Measurements from ENCODE around the gene LONRF2.

LONRF2 gene

DNA sequence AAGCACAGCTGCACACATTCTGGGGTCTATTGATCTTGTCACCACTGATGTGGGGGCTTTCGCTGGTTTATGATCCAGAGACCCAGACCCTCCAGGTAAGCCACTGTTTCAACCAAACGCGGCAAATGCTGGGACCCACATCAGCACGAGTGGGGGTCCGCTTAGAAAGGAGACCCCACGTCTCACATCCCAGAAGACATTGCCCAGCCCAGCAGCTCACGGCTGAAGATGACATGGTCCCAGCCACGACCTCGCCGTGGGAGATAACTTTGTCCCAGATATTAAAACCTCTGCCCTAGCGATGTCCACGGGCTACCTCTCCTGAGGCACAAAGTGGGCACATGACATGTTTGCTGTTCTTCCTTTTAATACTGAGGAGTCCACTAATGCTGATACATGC lies 43.8 kb downstream of the LONRF2 start:
- H3K4me3 ChIP-seq (ENCODE audit: low read depth, low read length): no peak overlapping the region
- TF ChIP-seq, protein P1, sequence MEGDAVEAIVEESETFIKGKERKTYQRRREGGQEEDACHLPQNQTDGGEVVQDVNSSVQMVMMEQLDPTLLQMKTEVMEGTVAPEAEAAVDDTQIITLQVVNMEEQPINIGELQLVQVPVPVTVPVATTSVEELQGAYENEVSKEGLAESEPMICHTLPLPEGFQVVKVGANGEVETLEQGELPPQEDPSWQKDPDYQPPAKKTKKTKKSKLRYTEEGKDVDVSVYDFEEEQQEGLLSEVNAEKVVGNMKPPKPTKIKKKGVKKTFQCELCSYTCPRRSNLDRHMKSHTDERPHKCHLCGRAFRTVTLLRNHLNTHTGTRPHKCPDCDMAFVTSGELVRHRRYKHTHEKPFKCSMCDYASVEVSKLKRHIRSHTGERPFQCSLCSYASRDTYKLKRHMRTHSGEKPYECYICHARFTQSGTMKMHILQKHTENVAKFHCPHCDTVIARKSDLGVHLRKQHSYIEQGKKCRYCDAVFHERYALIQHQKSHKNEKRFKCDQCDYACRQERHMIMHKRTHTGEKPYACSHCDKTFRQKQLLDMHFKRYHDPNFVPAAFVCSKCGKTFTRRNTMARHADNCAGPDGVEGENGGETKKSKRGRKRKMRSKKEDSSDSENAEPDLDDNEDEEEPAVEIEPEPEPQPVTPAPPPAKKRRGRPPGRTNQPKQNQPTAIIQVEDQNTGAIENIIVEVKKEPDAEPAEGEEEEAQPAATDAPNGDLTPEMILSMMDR (IDR thresholded peaks at IDR 0.05): no peak
- H3K27ac ChIP-seq: no peak overlapping the region
- peaks cover 3% of the 10 kb centered on the region for H3K79me2 ChIP-seq
- H3K4me1 ChIP-seq: no peaks in the 10 kb centered on the region
- H3K4me2 ChIP-seq (ENCODE audit: low read length): no peak overlapping the region
- H3K36me3 ChIP-seq (ENCODE audit: control insufficient read depth, insufficient read depth, low read length): no peaks in the 10 kb centered on the region
- no peaks in the 10 kb centered on the region for H3K9me3 ChIP-seq (ENCODE audit: control insufficient read depth, low read length)
- no peak overlapping the region for H3K9ac ChIP-seq
- no peak overlapping the region for H2AFZ ChIP-seq
- no peaks in the 10 kb centered on the region for H3K27me3 ChIP-seq (ENCODE audit: control insufficient read depth, insufficient read depth, low read length)

DNA sequence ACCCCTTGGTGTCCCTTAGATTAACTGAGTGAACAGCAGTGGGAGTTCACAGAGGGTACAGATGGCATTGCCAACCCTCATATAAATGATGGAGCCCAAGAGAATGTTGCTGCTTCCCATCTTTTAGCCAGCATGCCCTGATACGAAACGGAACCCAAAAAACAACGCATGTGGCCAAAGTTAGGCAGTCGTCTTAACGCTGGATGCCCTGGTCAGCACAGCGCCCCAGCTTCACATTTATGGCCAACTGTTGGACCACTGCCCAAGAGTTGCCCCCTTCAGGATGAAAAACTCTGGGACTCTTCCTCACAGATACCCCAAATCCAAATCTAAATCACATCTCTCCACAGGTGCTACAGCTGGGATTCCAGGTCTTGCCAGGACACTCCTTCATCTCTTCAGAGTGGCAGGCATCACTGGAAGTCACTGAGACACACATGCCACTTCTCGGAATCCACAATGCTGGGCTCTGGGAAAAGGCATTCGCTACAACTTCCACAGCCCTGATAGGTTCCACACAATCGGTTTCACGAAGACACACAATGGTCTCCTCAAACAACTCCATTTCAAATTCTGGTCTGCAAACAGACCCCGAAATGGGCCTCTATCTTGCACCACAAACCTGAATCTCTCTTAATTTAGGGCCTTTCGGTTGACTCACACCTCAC lies 44.6 kb downstream of the LONRF2 start:
- Histone ChIP-seq H3K4me2 (ENCODE audit: low read length) (no peak overlapping the region), H3K9me3 (ENCODE audit: control insufficient read depth, low read length) (no peaks in the 10 kb centered on the region), H3K4me3 (ENCODE audit: low read depth, low read length) (no peak overlapping the region), H3K27ac (no peak overlapping the region), H3K9ac (no peak overlapping the region), H3K79me2 (peaks cover 3% of the 10 kb centered on the region), H3K27me3 (ENCODE audit: control insufficient read depth, insufficient read depth, low read length) (no peaks in the 10 kb centered on the region), H3K36me3 (ENCODE audit: control insufficient read depth, insufficient read depth, low read length) (no peaks in the 10 kb centered on the region), H3K4me1 (no peaks in the 10 kb centered on the region), H2AFZ (no peak overlapping the region)
- TF ChIP-seq, protein P1 (IDR thresholded peaks at IDR 0.05): no peak

DNA sequence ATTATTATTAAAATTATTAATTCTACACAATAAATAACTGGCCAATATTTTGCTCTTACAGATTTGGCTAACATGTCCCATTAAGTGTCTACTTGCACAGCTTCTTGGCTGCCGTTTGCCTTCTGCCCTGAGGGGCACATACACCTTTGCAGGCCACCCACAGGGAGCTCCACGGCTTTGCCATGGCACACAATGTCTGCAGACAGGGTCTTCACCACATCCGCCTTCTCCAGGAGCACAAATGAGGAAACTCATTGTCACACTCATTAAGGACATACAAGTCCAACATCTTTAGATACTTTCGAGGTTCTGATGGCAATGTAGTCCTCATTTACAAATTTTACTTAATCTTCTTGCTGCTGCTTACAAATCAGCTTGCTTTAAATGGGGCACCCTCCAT lies 45.6 kb downstream of the LONRF2 start:
- Histone ChIP-seq H3K27me3 (ENCODE audit: control insufficient read depth, insufficient read depth, low read length) (no peaks in the 10 kb centered on the region), H2AFZ (no peak overlapping the region), H3K9ac (no peak overlapping the region), H3K36me3 (ENCODE audit: control insufficient read depth, insufficient read depth, low read length) (no peaks in the 10 kb centered on the region), H3K9me3 (ENCODE audit: control insufficient read depth, low read length) (no peaks in the 10 kb centered on the region), H3K4me2 (ENCODE audit: low read length) (no peak overlapping the region), H3K4me1 (no peaks in the 10 kb centered on the region), H3K79me2 (peaks cover 3% of the 10 kb centered on the region), H3K27ac (no peak overlapping the region), H3K4me3 (ENCODE audit: low read depth, low read length) (no peak overlapping the region)
- TF ChIP-seq, protein P1 (IDR thresholded peaks at IDR 0.05): no peak

DNA sequence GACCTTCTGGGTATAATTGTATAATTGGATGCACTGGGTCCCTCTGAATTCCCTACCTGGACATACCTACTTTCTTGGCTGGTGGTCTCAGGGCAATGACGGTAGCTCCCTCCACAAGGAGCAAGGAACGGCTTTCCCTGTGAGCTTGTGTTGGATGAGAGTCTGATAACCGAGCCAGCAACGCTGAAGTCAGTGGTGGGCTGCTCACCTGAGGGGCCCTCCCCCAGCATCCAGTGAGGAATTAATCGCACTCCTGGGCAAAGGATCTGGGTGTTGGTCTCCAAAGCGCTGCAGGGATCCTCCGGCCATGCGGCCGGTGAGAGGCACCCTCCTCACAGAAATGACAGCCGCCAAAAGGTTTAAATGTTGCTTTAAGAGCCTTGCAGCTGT lies 47.1 kb downstream of the LONRF2 start:
- Histone ChIP-seq H3K4me3 (ENCODE audit: low read depth, low read length) (no peak overlapping the region), H3K27me3 (ENCODE audit: control insufficient read depth, insufficient read depth, low read length) (no peaks in the 10 kb centered on the region), H3K27ac (no peak overlapping the region), H2AFZ (no peak overlapping the region), H3K79me2 (peaks cover 3% of the 10 kb centered on the region), H3K36me3 (ENCODE audit: control insufficient read depth, insufficient read depth, low read length) (no peaks in the 10 kb centered on the region), H3K9me3 (ENCODE audit: control insufficient read depth, low read length) (no peaks in the 10 kb centered on the region), H3K4me1 (no peaks in the 10 kb centered on the region), H3K4me2 (ENCODE audit: low read length) (no peak overlapping the region), H3K9ac (no peak overlapping the region)
- TF ChIP-seq, protein P1 (IDR thresholded peaks at IDR 0.05): no peak

DNA sequence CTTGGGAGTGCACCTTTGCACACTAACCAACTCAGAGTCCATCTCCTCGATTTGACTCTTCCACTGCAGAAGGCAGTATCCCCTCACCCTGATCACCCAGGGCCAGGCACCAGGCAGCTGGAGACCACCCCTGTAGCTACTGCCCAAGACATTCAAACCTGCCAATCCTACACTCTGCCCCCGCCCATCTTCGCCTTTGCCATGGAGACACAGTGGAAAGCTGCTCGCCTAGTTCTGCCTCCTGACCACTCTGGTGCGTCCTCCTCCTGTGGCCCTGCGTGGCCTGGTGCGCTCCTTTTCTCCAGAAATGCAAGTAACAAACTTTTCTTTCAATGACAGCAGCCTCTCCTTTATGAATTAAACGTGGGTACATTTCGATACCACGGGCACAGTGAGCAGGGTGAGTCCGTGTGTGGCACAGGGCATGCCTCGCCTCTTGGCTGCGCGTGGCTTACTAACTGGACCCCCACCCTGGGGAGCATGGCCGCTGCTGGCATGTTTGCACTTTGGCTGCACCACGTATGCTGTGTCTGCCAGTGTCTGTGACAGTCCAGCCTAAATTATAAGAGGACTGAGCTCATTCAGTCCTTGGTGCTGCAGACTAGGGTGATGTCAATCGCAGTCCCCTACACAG lies 47.6 kb downstream of the LONRF2 start:
- Histone ChIP-seq H3K4me2 (ENCODE audit: low read length) (no peak overlapping the region), H3K9ac (no peak overlapping the region), H3K9me3 (ENCODE audit: control insufficient read depth, low read length) (no peaks in the 10 kb centered on the region), H3K36me3 (ENCODE audit: control insufficient read depth, insufficient read depth, low read length) (no peaks in the 10 kb centered on the region), H3K27me3 (ENCODE audit: control insufficient read depth, insufficient read depth, low read length) (no peaks in the 10 kb centered on the region), H3K4me1 (no peaks in the 10 kb centered on the region), H3K79me2 (peaks cover 3% of the 10 kb centered on the region), H2AFZ (no peak overlapping the region), H3K27ac (no peak overlapping the region), H3K4me3 (ENCODE audit: low read depth, low read length) (no peak overlapping the region)
- TF ChIP-seq, protein P1 (IDR thresholded peaks at IDR 0.05): no peak
